NB4 (cell line): Measurements from ENCODE around the gene OLFML2B.

Source experiments
- MYC ChIP-seq: IDR thresholded peaks from 2 replicates; pipeline ENCODE4 v1.6.1; 2011; ENCODE audit warnings: low read depth, low read length
- POLR2A ChIP-seq: IDR thresholded peaks from 2 replicates; pipeline ENCODE4 v1.6.1; 2011; ENCODE audit warnings: mild to moderate bottlenecking; ENCODE audit not compliant: insufficient read length; ENCODE audit errors: extremely low read depth
- TF ChIP-seq, protein P1 (sequence below): IDR thresholded peaks from one replicate; pipeline ENCODE4 v1.5.1; 2012; ENCODE audit warnings: low read depth, low read length
- TF ChIP-seq, protein P2 (sequence below): IDR thresholded peaks from 2 replicates; pipeline ENCODE4 v1.6.1; 2011; ENCODE audit warnings: low read depth, low read length

DNA sequence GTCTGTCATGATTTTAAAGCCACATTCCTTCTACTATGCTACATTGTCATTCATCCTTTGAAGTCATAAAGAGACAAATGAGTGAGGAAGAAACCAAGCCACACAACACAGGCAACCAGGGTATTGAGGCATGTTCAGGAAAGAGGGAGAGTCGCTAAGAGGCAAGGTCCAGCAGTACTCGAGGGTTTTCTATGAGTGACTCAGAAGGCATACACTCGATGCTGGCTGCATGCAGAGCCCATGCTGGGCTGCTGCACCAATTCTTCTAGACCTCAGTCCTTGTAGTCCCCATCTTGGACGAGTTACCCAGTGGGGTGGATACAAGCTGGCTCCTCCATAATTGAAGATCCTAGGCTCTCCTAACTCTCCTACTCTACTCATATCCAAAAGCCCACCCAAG is 57.6 kb downstream of the OLFML2B start:
- TF ChIP-seq POLR2A: no peak
- TF ChIP-seq, protein P1, sequence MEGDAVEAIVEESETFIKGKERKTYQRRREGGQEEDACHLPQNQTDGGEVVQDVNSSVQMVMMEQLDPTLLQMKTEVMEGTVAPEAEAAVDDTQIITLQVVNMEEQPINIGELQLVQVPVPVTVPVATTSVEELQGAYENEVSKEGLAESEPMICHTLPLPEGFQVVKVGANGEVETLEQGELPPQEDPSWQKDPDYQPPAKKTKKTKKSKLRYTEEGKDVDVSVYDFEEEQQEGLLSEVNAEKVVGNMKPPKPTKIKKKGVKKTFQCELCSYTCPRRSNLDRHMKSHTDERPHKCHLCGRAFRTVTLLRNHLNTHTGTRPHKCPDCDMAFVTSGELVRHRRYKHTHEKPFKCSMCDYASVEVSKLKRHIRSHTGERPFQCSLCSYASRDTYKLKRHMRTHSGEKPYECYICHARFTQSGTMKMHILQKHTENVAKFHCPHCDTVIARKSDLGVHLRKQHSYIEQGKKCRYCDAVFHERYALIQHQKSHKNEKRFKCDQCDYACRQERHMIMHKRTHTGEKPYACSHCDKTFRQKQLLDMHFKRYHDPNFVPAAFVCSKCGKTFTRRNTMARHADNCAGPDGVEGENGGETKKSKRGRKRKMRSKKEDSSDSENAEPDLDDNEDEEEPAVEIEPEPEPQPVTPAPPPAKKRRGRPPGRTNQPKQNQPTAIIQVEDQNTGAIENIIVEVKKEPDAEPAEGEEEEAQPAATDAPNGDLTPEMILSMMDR: no peak
- TF ChIP-seq MYC: no peak
- TF ChIP-seq, protein P2, sequence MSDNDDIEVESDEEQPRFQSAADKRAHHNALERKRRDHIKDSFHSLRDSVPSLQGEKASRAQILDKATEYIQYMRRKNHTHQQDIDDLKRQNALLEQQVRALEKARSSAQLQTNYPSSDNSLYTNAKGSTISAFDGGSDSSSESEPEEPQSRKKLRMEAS: no peak
